Activated gamma-delta T cell treated with Interleukin-2 at 50 U/mL for 16 hours (primary cell): Measurements from ENCODE around the gene ZNF670.
"Not testable (repeated sequence)": the region's sequence is repeated elsewhere in the genome, so short reads cannot be mapped to it uniquely, and the experiment has no call there.

ENCODE experiments used
- DNase-seq: peaks from one replicate; pipeline ENCODE4 v3.0.0-alpha.2; 2020

Gene ZNF670

DNA sequence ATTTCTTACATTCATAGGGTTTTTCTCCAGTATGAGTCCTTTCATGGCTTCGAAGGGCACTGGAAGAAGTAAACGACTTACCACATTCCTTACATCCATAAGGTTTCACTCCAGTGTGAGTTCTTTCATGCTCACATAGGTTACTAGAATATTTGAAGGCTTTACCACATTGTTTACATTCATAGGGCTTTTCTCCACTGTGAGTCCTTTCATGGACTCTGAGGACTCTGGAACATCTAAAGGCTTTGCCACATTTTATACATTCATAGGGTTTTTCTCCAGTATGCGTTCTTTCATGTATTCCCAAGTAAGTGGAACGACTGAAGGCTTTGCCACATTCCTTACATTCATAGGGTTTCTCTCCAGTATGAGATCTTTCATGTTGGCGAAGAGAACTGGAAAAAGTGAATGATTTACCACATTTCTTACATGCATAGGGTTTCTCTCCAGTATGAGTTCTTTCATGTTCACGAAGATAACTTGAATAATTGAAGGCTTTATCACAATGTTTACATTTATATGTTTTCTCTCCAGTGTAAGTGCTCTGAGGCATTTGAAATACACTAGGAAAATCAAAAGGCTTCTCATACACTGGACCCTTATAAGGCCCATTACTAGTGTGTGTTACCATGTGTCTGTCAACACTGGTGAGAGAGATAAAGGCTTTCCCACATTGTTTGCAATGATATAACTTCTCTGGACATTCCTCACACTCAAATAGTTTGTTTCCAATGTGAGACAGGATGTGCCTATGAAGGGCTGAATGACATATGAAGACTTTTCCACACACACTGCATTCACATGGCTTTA is 40.9 kb downstream of the ZNF670 start:
- no peak for DNase-seq

DNA sequence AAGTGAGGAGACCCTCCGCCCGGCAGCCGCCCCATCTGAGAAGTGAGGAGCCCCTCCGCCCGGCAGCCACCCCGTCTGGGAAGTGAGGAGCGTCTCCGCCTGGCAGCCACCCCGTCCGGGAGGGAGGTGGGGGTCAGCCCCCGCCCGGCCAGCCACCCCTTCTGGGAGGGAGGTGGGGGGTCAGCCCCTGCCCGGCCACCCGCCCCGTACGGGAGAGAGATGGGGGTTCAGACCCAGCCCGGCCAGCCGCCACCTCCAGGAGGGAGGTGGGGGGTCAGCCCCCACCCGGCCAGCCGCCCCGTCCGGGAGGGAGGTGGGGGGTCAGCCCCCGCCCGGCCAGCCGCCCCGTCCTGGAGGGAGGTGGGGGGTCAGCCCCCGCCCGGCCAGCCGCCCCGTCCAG is 46.3 kb downstream of the ZNF670 start:
- DNase-seq, result not testable (repeated sequence)
